GM18858 (cell line): ENCODE measurements around the gene ADGRB2.

Source experiments
- ATAC-seq: cut with Tn5 transposase; IDR thresholded peaks from one replicate; pipeline ENCODE4 v1.9.1; 2021; ENCODE audit not compliant: unreplicated experiment

ADGRB2 gene

DNA sequence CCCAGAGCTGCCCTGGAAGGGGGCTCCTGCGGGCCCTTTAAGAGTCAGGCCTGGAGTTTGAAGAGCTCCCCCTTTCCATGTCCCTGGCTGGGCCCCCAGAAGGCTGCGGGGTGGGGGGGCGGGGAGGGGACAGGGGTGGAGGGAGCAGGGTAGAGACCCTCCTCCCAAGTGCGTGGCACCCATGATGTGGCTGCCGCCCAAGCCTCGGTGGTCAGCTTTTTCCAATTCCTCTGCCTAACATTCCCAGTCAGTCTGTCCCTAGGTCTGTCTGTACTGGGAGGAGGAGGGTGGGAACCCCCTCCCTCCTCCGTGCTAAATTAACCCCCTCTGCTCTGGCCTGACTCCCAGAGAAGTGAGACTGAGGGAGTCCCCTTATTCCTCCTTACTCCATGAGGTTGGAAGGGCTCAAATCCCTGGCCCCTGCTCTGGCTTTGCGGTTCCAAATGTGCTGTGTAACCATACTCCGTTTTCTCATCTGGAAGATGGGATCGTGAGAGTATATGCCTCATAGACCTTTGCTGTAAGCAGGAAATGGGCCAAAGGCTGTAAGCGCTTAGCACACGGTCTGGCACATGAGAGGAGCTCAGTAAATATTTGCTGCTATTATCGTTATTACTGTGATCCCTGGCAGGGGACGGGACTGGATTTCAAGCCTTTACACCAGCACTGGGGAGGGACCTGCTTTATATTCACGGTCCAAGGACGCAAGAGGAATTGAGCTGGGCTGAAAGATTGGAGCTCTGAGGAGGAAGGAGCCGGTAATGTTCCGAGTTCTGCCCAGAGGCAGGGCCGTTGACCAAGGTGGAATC, 59.7 kb downstream of the ADGRB2 start:
- no peak for ATAC-seq

DNA sequence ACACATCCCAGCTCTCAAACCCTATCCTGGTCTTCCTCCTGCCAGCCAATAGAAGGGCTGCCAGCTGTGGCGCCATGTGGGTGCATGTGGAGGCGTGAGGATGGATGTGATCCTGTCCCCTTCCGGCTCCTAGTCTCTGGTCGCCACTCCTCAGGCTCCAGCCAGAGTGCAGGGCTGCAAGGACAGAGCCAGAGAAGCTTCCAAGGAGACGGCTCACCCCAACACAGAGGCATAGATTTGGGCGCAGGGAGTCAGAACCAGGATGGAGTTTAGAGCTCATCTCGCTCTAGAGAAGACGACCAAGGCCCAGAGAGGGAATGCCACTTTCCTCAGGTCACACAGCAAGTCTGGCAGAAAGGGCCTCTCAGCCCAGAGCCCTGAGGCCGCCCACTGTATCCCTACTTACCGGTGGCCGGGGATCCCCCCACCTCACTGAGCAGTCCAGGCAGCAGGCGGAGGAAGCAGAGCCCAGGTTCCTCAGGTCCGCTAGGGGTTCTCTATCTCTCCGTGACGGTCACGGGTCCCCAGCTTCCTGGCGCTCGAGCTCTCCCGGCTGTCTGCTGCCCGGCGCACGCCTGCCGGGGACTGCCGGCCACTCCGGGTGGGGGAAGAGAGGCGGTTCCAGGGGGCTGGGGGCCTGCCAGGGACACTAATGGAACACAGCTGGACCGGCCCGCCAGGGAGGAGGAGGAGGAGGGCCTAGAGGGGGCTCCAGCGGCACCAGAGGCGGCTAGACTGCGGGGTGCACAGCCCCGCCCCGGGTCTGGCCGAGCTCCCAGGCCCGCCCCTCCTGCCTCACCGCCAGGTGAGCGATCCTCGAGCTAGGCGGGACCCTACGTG, 60.5 kb downstream of the ADGRB2 start, which contains the start of gene COL16A1:
Gene COL16A1 (minus strand): TSS at position 587 of the 840 bp plus-strand sequence. CDS start 1,824 bp downstream, outside the sequence.
- ATAC-seq = no peak

DNA sequence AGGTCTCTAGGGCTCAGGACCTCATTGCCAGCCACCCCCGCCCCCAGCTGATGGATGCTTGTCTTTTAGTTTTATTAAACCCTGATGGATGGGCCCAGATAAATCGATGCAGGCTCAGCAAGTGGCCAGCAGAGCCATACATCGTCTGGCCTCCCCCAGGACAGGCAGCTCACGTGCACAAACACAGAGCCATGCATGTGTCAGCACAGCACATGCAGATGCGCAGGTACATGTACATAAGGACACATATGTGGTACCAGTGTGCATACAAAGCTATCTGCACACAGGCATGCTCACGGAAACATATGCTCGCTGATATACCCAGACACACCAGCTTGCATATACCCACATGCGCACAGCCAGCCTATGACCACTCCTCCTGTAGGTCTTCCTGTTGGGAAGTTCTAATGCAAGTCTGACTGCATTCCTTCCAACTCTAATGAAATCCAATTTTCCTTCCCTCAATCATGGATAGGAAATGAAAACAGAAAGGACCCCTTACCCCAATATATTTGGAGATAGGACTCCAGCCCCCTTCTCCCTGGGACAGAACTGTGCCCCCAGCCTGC, 61.2 kb downstream of the ADGRB2 start:
- ATAC-seq = no peak

DNA sequence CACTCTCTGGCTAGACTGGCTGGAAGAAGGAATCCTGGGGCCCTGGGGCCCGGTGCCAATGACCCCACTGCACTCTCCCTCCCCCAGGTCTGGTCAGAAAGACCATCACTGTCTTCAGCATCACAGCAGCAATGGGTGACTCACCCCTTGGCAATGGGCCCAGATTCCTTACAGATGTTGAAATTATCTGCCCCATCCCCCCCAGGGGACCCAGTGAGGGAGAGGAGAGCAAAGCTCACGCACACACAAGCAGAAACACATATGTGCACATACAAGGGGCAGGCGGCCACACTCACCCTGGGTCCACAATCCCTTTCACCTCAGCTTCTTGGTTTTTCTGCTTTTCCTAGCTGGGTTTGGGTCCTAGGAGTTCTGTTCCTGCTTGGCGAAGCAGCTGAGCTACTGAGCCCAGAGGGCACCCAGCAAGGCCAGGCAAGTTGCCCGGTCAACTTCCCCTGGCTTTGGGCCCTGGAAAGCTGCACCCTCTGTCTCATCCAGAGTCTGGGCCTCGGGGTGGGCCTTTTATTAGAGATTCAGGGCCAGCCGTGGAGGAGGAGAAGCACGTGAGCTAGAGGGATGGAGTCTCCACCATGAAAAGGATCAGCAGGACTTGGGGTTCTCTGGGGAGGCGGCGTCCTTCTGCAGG, 62.9 kb downstream of the ADGRB2 start:
- no peak for ATAC-seq

DNA sequence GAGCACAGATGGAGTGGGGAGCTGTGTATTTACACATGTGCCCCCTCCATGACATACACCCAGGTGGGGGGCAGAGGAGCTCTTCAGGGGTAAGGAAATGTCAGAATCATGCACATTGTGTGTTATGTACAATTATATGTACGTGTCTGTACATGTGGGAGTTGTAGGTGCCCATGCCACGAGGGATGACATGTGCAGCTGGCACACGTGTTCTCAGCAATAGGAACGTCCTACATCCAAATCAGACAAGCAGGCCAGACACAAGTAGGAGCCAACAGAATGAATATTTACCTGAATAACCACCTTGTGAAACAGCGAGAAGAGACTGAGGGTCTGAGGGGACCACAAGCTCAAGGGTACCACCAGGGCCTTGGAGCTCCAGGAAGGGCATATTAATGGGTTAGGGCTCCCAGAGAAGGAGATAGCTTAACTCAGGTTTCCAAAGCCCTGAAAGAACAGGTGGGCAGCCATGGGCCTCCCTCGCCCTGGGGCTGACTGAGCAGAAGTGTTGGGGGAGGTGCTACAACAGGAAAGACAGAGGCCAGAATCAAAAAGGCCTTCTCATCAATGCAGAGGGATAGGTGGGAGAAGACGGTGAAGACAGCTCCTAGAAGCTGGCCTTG, 63.6 kb downstream of the ADGRB2 start:
- no peak for ATAC-seq

DNA sequence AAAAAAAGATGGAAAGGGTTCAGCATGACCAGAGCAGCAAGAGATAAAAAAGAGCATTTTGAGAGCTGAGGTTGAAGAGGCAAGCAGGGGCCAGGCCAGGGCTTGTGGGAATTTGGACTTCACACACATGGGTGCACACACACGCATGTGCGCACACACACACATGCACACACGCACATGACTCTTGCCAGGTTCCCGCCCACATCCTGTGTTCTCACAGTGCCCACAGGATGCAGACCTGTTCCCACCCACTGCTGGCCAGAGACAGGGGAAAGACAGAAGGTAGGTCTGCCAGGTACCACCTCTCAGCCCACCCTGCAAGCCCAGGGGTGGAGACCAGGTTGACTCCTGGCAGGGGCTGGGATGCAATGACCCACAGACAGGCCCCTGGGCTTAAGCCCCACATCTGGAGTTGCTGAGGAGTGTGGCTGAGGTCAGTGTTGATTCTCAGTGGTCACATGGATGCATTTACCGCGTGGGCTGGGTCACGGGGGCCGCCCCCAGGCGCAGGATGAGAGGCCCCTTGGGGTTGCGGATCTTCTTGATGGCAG, 64.7 kb downstream of the ADGRB2 start:
- ATAC-seq = no peak

DNA sequence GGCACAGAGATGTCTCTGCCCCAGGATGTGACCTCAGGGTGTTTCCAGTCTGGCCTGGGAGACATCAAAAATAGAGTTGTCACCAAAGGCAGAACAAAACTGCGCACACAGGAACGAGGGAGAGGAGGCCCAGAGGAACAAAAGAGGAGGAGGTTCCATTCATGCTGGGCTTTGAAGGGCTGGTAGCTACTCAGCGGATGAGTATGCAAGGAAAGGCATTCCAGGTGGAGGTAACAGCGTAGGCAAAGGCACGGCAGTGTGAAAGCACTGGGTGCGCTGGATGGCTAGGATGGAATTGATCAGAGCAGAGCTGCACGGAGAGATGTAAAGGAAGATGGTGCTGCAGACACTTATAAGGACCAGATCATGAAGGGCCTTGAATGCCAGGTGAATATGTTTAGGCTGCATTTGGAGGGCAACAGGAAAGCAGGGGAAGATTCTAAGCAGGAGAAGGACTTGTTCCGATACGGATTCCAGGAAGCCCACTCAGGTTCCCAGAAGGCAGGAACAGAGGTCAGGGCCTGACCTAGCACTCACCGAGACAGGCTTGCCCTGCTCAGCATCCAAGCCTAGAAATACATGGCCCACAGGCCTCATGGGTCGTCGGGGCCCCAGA, 66.7 kb downstream of the ADGRB2 start:
- no peak for ATAC-seq

DNA sequence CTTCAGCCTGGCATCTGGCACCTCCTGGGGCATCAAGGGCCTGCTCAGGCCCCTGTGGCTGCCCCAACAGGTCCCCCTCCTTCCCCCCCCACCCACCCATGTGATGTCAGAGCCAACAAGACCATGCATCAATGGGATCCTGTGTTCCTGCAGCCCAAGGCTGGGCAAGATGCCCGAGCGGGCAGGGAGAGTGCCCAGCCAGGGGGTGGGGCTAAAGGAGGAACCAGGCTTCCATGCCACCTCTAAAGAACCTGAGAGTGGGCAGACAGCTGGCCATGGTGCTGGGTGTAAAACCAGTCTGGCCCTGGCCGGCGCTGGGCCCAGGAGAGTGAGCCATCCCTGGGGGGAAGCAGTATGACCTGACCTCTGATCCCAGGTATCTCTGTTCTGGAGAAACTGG, 67.9 kb downstream of the ADGRB2 start:
- ATAC-seq = no peak

DNA sequence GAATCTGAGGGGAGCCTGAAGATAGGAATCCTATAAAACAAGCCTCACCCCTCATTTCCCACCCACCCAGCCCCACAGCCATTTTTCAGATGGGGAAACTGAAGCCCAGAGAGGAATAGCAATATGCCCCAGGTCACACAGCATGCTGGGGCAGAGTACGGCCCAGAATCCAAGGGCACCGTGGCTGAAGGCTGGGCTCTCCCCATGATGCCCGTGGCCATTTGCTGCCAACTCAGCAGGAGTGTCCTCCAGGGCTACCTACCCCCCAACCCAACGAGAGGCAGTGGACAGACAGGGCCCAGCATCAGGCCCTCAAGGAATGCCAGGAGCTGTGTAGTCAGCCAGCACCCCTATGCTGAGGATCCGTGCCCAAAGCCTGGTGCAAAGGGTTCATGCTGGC, 68.8 kb downstream of the ADGRB2 start:
- ATAC-seq = no peak

DNA sequence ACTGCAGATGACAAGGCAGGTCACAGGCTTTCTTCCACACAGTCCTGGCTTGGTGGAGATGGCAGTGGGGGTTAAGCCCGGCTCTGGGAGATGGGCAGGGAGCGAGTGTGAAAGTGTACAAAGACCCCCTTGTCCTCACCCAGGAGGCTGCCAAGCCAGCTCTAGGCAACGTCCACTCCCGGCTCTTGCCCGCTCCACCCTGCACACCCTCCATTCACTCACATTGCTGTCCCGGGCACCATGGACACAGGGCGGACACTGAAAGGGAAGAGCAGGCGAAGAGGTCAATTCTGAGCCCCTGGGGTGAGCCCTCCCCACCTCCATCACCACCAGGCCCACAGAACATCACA, 69.2 kb downstream of the ADGRB2 start:
- no peak for ATAC-seq

DNA sequence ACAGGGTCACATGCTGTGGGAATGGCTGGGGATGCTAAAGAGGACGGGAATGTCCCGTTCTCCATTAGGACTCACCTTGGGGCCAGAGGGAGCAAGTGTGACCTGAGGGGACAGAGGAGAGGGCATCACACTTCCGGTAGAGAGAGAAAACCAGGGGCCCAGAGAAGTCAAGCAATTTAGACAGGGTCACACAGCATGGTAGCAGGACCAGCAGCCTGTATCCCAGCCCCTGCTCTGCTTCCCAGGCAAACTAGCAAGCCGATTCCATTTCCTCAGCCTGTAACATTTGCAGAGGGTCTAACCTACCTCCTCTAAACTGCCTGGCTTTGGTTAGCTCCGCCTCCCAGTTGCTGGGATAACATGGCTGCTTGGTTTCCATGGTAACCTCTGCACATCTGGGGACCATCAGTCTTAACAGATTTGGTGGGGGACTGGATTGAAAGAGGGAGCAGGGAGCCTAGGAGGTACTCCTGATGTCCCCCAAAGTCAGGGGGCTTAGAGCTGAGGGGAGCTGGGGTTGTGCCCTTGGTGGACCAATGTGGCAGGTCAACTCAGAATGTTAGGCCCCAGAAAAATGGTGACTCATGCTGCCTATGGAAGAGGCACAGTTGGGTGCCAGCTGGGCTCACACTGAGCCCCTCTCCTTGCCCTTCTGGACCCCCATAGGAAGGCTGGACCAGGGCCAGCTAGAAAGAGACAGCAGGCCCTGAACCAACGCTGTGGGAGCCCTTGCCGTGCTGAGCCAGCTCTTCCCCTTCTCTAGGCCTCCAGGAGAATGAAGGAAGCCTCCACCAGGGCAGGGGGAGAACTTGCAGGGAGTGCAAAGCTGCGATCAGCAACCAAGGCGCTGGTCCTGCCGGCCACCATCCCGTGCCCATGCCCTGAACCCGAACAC, 69.8 kb downstream of the ADGRB2 start:
- ATAC-seq = no peak

DNA sequence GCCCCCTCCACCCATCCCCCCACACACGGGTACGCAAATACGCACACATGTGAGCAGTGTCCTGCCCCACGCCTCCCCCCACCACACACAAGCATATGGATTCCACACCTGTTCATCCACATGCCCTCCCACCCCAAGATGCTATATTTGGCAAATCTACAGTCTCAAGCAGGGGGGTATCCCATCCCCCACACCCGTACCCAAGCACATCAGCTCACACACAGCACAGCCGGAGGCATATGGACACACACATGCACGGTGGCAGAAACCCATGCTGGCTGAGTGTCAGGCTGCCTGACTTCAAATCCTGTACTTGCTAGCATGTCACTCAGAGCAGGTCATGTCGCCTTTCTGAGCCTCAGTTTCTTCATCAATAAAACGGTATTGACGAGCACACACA, 70.9 kb downstream of the ADGRB2 start:
- no peak for ATAC-seq

DNA sequence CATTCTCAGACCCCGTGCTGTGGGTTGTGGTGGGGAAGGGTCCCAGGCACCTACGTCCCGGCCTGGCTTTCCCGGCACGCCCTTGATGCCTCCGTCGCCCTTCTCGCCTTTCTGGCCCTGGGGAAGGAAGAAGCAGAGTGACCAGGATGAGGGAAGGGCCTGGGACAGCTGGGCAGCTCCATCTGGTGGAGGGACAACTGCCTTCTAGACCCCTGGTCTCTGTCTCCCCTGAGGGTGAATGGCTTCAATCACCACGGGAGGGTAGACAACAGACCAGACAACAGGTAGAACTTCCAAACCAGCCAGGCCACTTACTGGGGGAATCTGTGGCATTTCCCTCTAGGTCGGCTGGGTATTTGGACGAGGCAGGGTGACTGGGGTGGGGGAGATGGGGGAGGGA, 72.2 kb downstream of the ADGRB2 start:
- no peak for ATAC-seq

DNA sequence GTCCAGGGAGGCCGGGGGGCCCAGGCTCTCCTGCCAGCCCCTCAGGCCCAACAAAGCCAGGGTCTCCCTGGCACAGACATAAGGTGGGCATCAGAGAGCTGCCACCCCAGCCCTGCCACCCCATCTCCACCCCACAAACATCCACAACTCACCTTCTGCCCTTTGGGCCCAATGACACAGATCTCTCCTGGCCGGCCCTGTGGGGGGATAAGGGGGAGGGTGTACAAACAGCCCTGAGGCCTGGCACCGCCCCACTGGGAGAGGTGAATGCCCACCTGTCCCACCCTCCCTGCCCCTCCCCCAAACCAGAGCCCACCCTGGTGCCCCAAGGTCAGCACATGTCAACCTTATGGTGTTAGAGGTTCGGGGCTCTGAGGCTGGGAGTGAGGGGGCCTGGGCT, 72.7 kb downstream of the ADGRB2 start:
- no peak for ATAC-seq

DNA sequence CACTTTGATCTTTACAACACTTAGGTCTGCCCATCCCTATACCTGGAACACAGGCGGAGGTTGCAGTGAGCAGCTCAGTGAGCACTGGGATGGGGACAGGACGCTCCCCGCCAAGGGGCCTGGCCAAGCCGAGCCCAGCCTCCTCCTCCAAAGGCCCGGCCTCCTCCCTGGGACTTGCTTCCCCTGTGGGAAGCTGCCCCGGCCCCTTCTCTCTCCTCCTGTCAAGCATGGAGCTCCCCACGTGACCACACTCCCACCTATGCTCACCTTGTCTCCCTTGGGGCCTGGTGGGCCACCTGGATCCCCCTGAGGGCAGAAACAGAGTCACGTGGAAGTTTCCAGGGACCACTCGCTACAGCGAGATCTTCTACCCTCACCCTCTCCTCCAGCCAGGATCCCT, 73.2 kb downstream of the ADGRB2 start:
- ATAC-seq = no peak

DNA sequence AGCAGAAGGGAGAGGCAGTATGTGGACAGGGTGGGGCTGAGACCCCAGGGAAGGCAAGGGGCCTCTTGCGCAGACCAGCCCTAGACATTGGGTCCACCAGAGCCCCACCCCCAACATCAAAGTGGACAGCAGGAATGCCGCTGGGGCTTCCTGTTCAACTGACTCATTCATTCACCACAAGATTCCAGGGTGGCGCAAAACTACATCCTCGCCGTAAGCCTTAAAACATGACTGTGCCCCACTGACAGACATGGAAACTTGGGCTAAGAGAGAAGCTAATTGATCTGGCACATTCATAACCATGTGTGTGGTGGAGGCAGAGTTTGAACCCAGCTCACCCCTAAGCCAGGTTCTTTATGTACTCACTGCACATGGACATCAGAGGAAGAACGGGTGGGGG, 74.3 kb downstream of the ADGRB2 start:
- no peak for ATAC-seq

DNA sequence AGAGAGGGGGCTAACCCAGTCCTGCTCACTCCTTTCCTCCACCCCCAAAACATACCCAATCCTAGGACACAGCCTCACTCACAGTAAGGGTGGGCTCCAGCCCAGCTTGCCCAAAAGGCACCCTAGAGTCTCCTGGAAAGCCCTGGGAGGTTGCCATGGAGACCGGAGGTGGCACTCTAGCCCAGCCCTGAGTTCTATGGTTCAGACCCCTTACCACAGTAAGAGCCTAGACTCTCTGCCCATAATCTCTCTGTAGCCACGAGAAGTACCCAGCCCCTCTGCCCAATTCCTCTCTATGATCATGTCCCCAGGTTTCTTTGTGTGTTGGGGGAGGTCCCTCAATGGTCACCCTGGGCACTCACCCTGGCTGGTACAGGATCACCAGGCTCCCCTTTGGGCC, 74.8 kb downstream of the ADGRB2 start:
- no peak for ATAC-seq

DNA sequence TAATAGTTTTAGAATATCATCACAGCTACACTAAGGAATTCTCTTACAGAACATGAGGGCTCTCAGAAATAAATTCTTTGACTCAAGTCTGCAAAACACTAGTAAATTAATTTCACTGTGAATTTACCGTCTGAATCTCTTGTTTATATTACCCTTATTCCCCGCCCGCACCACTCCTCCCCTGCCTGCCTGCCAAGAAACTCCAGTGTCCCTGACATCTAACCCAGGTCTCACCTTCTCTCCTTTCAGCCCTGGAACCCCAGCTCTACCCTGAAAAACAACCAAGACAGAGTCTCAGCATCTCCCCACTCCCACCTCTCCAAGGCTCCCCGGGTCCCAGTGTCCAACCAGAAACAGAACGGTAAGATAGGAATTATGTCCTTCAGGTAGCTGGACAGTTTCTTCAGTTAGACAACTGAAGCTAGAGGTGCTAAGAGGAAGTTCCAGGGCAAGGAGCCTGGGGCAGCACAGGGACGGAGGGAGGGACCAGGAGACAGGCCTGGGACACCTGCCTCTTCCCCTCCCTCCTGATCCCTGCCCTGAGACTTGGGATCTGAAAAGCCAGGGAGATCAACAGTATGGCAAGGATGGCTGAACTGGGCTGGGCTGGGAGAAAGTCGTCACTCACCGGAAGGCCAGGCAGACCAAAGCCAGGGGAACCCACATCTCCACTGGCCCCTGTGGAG, 75.8 kb downstream of the ADGRB2 start:
- no peak for ATAC-seq

DNA sequence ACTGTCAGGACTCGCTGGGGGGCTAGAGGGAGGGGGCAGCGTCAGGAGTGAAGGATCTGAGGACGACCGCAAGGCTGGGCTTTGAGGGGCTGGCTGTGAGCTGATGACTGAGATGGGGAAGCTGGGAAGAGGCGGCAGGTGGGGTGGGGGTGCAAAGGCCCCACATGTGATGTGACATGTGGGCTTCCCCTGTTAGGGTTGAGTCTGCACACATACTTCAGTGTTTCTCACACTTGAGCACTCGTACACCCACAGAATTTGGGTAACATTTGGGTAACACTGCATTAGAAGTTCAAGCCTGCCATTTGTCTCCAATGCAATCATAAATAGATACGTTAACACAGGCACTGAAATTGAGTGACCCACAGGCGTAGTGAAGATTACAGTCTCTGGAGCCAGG, 76.5 kb downstream of the ADGRB2 start:
- ATAC-seq = no peak
